ENCODE data around the gene SHANK3.

The SHANK3 gene

DNA sequence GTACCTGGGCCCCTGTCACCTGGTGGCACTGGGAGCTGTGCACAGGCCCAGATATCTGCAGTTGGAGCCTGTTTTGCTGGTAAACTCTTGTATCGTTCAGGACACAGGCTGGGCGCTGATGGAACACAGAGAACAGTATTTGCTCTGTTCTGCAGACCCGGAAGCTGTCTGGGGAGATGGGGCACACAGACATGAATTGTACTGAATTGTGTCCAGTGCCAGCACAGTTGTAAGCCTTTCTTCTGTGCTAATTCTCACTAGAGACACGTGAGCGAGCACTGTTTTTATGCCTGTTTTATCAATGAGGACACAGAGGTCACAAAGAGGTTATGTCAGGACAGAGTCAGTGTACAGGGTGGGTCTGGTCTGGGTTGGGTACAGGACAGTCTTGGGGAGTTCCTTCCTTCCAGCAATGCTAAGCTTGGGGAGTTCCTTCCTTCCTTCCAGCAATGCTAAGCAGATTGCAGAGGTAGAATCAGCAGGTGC is 41.0 kb downstream of the SHANK3 start:
- peak; percentile 99 for DNase-seq (ENCODE audit: low spot score)

DNA sequence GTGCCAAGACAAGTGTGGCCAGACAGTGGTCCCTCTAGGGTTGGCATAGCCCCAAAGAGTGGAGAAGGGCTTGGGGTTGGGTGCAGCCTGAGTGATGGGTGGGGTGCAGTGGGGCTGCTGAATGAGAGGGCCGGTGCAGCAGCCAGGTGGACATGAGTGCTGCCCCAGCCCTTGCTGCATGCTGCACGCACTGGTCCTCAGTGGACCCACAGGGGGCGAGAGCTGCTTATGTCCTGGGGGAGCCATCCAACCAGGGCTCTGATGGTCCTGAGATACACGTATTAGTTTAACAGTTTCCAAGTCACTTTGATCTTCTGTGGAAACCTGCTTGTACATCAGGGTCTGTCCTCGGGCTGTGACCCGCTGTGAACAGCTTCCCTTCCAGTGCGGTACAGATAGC is 41.5 kb downstream of the SHANK3 start:
- DNase-seq (ENCODE audit: low spot score): no peak

DNA sequence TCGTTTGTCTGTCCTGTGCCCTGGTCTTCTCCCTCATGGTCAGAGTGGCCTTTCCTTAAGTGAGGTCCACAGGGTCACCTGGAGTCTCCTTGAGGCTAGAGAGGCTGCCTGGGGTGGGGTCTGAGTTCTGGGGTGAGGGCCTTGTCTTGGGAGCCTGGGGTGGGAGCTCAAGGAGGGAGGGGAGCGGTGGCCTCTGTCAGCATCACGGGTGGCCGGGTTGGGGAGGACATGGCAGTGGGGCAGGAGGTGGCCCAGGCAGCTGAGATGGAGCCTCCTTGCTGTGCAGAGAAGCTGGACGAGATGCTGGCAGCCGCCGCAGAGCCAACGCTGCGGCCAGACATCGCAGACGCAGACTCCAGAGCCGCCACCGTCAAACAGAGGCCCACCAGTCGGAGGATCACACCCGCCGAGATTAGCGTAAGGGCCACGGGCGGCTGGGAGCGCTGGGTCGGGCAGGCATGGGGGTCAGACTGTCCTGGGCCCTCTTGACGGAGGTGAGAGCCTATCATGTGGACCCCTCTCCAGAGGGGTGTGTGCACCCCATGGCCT is 42.1 kb downstream of the SHANK3 start:
- DNase-seq (ENCODE audit: low spot score): no peak

GRCh38 chr22:50715250-50715649 is 42.6 kb downstream of the SHANK3 start:
- DNase-seq (ENCODE audit: low spot score): no peak

GRCh38 chr22:50715776-50716175 is 43.2 kb downstream of the SHANK3 start:
- DNase-seq (ENCODE audit: low spot score): no peak

DNA sequence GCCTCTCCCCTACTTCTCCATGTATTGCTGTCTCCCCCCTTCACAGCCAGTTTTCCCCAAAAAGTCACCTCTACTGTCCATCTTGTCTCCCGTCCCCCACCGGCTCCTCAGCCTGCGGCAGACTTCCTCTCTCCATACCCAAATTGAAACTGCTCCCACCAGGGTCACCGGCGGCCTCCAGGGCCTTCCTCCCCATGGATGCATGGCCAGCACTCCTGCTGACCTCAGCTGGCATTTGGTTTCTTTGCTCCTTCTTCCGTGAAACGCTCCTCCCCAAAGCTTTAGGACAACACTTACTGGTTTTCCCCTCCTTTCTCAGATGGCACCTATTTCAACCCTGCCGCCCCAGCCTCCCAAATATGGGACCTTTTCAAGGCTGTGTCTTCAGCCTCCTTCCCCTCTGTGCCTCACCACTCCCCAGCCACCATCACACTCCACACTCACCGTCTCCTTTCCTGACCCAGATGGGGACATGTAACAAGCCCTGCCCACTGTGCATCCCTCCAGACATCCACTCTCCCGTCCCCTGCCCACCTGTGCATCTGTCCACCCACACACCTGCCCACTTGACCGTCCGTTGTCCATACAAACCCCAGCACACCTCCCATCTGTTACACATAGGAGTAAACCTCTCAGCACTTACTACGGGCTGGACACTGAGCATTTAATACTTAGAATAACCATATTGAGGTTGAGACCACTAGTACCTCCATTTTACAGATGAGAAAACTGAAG is 43.8 kb downstream of the SHANK3 start:
- DNase-seq (ENCODE audit: low spot score): no peak

GRCh38 chr22:50717709-50718351 is 45.2 kb downstream of the SHANK3 start:
- no peak for DNase-seq (ENCODE audit: low spot score)

GRCh38 chr22:50718352-50718709 is 45.7 kb downstream of the SHANK3 start:
- DNase-seq (ENCODE audit: low spot score): no peak

DNA sequence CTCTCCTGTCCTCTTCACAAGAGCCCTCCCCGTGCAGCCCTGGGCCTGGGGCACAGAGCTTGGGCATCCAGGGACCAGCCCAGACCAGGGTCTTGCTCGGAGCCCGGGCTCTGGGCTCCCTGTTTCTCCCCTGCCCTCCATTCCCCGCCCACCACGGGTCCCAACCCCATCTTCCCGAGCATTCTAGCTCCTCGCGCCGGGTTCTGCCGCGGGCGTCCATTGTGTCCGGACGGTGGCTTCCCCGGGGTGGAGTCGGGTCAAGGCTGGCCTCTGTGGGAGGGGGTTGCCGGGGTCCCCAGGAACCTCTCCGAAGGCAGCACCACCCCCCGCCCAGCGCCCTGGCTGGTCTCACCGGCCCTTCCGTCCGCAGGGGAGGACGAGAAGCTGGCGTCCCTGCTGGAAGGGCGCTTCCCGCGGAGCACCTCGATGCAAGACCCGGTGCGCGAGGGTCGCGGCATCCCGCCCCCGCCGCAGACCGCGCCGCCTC is 47.2 kb downstream of the SHANK3 start:
- no peak for DNase-seq (ENCODE audit: low spot score)

DNA sequence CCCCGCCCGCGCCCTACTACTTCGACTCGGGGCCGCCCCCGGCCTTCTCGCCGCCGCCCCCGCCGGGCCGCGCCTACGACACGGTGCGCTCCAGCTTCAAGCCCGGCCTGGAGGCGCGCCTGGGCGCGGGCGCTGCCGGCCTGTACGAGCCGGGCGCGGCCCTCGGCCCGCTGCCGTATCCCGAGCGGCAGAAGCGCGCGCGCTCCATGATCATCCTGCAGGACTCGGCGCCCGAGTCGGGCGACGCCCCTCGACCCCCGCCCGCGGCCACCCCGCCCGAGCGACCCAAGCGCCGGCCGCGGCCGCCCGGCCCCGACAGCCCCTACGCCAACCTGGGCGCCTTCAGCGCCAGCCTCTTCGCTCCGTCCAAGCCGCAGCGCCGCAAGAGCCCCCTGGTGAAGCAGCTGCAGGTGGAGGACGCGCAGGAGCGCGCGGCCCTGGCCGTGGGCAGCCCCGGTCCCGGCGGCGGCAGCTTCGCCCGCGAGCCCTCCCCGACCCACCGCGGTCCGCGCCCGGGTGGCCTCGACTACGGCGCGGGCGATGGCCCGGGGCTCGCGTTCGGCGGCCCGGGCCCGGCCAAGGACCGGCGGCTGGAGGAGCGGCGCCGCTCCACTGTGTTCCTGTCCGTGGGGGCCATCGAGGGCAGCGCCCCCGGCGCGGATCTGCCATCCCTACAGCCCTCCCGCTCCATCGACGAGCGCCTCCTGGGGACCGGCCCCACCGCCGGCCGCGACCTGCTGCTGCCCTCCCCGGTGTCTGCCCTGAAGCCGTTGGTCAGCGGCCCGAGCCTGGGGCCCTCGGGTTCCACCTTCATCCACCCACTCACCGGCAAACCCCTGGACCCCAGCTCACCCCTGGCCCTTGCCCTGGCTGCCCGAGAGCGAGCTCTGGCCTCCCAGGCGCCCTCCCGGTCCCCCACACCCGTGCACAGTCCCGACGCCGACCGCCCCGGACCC is 48.0 kb downstream of the SHANK3 start:
- no peak for DNase-seq (ENCODE audit: low spot score)

DNA sequence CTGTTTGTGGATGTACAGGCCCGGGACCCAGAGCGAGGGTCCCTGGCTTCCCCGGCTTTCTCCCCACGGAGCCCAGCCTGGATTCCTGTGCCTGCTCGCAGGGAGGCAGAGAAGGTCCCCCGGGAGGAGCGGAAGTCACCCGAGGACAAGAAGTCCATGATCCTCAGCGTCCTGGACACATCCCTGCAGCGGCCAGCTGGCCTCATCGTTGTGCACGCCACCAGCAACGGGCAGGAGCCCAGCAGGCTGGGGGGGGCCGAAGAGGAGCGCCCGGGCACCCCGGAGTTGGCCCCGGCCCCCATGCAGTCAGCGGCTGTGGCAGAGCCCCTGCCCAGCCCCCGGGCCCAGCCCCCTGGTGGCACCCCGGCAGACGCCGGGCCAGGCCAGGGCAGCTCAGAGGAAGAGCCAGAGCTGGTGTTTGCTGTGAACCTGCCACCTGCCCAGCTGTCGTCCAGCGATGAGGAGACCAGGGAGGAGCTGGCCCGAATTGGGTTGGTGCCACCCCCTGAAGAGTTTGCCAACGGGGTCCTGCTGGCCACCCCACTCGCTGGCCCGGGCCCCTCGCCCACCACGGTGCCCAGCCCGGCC is 48.7 kb downstream of the SHANK3 start:
- no peak for DNase-seq (ENCODE audit: low spot score)

GRCh38 chr22:50722048-50722701 is 49.6 kb downstream of the SHANK3 start:
- no peak for DNase-seq (ENCODE audit: low spot score)
